ENCODE data around the gene NFIX.

NFIX gene

DNA sequence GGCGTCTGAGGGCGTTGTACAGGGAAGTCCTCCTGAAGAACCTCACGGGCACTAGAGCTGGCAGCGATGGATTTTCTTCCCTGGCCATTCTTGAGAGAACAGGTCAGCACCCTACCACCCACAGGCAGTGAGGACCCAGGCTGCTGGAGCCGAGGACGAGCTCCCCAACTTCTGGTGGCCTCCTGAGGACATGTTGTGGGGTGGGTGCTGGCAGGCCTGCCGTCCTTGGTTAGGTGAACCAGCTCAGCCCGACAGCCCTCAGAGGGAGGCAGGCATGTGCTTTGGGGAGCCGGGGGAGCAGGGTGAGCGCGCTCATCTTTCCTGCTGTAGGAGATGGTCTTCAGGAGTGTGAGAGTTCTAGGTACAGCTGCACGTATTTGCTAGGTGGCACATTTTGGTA is 92.0 kb downstream of the NFIX start:
- no peak overlapping the region for H3K4me3 ChIP-seq (ENCODE audit: low read length)
- no peak for DNase-seq (ENCODE audit: low read depth)
- TF ChIP-seq, protein P1, sequence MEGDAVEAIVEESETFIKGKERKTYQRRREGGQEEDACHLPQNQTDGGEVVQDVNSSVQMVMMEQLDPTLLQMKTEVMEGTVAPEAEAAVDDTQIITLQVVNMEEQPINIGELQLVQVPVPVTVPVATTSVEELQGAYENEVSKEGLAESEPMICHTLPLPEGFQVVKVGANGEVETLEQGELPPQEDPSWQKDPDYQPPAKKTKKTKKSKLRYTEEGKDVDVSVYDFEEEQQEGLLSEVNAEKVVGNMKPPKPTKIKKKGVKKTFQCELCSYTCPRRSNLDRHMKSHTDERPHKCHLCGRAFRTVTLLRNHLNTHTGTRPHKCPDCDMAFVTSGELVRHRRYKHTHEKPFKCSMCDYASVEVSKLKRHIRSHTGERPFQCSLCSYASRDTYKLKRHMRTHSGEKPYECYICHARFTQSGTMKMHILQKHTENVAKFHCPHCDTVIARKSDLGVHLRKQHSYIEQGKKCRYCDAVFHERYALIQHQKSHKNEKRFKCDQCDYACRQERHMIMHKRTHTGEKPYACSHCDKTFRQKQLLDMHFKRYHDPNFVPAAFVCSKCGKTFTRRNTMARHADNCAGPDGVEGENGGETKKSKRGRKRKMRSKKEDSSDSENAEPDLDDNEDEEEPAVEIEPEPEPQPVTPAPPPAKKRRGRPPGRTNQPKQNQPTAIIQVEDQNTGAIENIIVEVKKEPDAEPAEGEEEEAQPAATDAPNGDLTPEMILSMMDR (conservative IDR thresholded peaks at IDR 0.05; ENCODE audit: low read length) = no peak

DNA sequence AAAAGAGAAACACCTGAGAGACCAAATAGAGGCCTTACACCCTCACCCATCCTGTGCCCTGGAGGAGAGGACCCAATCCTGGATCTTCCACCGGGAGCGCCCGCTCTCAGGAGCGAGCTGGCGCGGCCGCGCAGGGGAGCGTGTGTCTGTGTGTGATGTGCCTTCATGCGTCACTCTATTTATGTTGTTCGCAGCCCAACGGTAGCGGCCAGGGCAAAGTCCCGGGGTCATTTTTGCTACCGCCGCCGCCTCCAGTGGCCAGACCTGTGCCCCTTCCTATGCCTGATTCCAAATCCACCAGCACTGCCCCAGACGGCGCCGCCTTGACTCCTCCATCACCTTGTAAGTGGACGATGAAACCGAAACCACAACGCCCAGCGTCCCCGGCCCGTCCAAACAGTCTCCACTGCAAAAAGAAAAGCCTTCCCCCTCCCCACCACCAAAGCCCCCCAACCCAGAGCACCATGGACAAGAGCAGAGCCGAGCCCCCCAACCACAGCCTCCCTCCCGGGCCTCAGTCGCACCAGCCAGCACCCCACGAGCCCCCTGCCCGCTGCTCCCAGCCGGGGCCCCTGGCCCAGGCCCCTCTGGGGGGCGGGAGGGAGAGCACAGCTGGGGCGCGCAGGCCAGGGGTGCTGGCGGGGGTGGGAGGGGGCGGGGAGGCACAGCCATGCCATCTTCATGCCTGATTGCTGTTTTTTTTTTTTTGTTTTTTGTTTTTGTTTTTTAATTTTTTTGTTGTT is 92.7 kb downstream of the NFIX start:
- no peak overlapping the region for H3K4me3 ChIP-seq (ENCODE audit: low read length)
- TF ChIP-seq, protein P1 (conservative IDR thresholded peaks at IDR 0.05; ENCODE audit: low read length) = no peak
- no peak for DNase-seq (ENCODE audit: low read depth)

DNA sequence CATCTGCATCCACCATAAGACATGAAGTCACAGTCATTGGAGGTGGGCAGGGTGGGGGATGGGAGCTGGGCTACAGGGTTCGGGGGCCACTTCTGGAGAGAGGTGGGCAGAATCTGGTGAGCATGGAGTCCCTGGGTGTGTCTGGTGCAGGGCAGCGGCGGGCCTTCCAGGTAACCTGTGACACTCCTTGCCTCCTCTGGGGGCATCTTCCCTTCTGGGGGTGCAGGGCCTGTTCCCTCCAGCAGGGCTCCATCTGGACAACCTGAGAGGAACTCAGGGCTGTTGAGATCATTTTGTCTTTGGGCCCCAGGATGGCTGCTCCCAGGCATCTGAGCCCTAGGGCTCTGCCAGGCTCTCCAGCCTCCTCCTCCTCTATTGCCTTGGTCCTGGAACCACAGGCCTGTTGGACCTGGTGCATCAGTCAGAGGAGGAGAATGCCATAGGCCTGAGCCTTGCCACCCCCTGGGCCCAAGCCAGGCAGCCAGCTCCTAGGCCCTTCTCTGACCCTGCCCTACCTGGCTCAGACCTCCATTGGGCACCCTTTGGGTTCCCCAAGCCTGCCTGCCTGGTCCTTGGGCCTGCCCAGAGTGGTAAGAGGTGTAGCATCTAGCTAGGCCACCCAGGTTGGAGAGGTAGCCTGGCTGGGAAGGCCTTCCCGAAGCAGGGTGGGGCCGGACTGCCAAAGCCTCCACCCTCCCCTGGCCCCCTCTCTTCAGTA is 94.0 kb downstream of the NFIX start:
- DNase-seq (ENCODE audit: low read depth) = no peak
- no peak overlapping the region for H3K4me3 ChIP-seq (ENCODE audit: low read length)
- TF ChIP-seq, protein P1 (conservative IDR thresholded peaks at IDR 0.05; ENCODE audit: low read length) = peak; percentile 53

DNA sequence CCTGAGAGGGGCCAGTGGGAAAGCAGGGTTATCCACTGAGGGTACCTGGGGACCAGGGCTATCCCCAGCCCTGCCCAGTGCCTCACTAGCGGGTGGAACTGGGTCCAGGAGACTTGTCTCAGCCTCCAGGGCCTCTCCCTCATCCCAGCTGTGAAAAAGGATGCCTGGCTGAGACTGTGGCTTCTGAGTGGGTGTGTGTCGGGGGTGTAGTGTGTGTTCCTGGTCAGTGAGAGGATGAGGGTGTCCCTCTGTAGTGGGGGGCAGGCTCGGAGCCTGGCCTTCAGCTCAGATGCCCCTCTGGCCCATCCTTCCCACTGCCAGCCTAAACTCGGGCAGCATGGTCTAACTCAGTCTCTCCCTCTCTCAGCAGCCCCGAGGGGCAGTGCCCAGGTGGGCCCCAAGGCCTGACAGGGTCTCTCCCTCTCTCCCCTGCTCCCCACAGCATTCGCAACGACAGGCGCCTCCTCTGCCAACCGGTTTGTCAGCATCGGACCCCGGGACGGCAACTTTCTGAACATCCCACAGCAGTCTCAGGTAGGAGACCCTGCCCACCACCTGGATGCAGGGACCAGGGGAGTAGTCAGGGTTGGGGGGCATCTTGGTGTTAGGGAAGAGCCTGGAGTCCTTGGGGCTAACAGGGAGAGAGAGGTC is 94.7 kb downstream of the NFIX start:
- TF ChIP-seq, protein P1 (conservative IDR thresholded peaks at IDR 0.05; ENCODE audit: low read length) = no peak
- no peak overlapping the region for H3K4me3 ChIP-seq (ENCODE audit: low read length)
- DNase-seq (ENCODE audit: low read depth) = no peak

DNA sequence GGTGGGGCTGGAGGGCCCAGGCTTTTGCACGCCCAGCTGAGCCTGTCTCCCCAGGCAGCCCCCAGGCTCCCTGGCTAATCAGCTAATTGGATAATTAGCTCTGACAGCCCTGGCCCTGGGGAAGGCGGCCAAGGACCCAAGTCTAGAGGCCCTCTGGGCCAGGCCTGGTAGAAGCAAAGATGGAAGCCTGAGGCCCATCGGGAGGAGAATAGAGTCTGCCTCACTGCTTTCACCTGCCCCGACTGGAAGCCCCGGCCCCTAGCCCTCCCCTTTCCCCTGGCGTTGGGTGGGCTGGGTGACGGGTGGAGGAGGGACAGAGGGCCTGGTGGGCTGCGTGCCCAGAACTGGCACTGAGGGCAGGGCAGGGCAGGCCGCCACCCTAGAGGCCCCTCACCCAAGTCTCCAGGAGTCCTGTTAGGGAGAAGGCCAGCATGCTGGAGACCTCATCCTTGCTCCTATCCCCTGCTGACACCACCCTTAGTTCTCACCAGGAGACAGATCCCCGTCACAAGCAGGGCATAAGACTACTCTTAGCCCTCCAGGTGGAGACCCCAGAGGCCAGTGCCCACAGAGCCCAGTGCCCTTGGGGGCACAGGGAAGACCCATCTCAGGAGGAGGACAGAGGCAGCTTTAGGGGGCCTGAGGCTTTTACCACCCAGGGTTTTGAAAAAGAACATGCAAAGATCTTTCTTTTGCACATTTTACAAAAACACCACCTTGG is 95.4 kb downstream of the NFIX start:
- no peak overlapping the region for H3K4me3 ChIP-seq (ENCODE audit: low read length)
- no peak for DNase-seq (ENCODE audit: low read depth)
- TF ChIP-seq, protein P1 (conservative IDR thresholded peaks at IDR 0.05; ENCODE audit: low read length) = no peak

DNA sequence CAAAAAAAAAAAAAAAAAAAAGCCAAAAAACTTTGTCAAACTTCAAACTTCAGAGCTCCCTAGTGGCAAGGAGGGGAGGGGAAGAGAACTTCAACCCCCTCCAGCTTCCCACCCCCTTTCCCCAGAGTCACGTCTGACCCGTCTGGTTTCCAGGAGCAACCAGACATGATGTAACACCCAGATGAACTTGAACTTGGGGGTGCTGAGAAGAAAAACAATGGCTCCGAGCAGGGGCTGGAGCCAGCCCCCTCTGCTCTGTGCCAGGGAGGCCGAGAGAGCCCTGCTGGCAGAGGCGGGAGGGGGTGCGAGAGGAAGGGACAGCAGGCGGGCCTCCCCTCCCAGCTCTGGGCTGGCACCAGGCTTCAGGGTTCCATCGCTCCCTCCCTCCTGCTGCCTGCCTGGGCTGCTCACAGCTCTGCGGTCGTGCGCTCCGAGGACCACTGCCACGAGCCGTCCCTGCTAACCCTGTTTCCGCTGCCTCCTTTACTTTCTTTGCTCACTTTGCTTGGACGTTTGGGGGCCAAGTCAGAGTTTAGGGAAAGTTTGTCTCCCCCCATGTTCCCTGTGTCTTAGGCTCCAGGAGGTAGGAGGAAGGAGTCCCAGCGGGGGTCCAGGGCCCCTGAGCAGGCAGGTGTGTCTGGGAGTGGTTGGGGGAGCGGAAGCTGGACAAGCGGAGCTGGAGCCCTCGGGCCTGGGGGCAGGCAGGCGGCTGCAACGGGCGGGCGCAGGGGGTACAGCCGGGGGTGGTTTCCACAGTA is 96.3 kb downstream of the NFIX start:
- peak; percentile 96 for DNase-seq (ENCODE audit: low read depth)
- TF ChIP-seq, protein P1 (conservative IDR thresholded peaks at IDR 0.05; ENCODE audit: low read length) = peak; percentile 38
- H3K4me3 ChIP-seq (ENCODE audit: low read length) = no peak overlapping the region

All from AG10803 (cell line).